ENCODE results near the gene GEMIN5.

DNA sequence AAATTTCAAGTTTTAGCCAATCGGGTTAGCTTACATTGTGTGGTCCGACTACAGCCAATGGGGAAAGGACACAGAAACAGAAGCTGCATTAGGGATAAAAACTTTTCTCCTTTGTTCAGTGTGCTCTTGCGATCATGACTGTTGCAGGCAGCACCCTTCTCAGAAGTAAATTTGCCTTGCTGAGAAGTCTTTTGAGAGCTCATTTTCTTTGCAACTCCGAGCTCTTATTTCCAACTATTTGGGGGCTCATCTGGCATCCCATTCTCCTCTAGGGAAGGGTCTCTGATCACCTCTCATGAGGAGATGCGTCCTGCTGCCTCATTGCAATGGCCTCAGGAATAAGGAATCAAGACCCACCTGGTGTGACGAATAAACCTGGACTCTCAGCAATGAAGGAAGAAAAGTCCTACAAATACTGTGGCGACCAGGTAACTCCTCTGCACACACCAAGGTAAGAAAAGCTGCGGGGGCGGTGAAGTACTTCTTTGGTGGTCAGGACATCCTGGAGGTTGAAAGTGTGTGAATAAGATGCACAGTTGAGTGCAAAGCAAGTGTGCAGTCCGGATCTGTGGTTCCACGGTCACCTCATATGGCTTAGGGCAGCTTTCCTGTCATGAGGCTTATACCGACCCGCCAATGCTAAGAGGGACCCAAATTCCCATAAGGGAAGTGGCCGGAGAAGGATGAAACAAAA is 59.2 kb downstream of the GEMIN5 start:
- TF ChIP-seq, protein P1, sequence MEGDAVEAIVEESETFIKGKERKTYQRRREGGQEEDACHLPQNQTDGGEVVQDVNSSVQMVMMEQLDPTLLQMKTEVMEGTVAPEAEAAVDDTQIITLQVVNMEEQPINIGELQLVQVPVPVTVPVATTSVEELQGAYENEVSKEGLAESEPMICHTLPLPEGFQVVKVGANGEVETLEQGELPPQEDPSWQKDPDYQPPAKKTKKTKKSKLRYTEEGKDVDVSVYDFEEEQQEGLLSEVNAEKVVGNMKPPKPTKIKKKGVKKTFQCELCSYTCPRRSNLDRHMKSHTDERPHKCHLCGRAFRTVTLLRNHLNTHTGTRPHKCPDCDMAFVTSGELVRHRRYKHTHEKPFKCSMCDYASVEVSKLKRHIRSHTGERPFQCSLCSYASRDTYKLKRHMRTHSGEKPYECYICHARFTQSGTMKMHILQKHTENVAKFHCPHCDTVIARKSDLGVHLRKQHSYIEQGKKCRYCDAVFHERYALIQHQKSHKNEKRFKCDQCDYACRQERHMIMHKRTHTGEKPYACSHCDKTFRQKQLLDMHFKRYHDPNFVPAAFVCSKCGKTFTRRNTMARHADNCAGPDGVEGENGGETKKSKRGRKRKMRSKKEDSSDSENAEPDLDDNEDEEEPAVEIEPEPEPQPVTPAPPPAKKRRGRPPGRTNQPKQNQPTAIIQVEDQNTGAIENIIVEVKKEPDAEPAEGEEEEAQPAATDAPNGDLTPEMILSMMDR (IDR thresholded peaks at IDR 0.05; ENCODE audit: control extremely low read depth in 1 of 3, insufficient read depth in 1 of 3, low read depth in 1 of 3, low read length in 3 of 3), result no peak
- TF ChIP-seq SIN3A (conservative IDR thresholded peaks at IDR 0.05 in 1 of 2, IDR thresholded peaks at IDR 0.05 in 1 of 2; ENCODE audit: low read depth in 1 of 2, low read length in 2 of 2) (no peak), BCL11A (IDR thresholded peaks at IDR 0.05; ENCODE audit: low read depth in 2 of 2, low read length in 2 of 2) (no peak), EZH2 (IDR thresholded peaks at IDR 0.05; ENCODE audit: low read depth, low read length, severe bottlenecking) (no peak), POLR2AphosphoS5 (IDR thresholded peaks at IDR 0.05; ENCODE audit: low read depth, low read length) (no peak), POLR2A (IDR thresholded peaks at IDR 0.05; ENCODE audit: control extremely low read depth in 1 of 2, low read depth in 2 of 2, low read length in 2 of 2) (no peak), NANOG (IDR thresholded peaks at IDR 0.05; ENCODE audit: insufficient read depth, low read depth, low read length, poor library complexity, severe bottlenecking) (no peak), NRF1 (IDR thresholded peaks at IDR 0.05; ENCODE audit: low read depth, low read length) (no peak), CREB1 (IDR thresholded peaks at IDR 0.05) (no peak), RXRA (IDR thresholded peaks at IDR 0.05; ENCODE audit: insufficient read depth, low read depth, low read length) (no peak), SRF (IDR thresholded peaks at IDR 0.05; ENCODE audit: low read depth, low read length) (no peak)
- TF ChIP-seq, protein P2, sequence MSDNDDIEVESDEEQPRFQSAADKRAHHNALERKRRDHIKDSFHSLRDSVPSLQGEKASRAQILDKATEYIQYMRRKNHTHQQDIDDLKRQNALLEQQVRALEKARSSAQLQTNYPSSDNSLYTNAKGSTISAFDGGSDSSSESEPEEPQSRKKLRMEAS (IDR thresholded peaks at IDR 0.05), result no peak

Data from H1 (cell line).